A549 (cell line): Measurements from ENCODE around the gene GCC1. TPM values are rescaled to one million over a fixed set of nuclear protein-coding genes. Genes with fewer than 3 reads are reported as not detected.

Experiments
- ATAC-seq, 2 experiments: fragments of 200-7000 bp in 1 of 2; fragments of >200 bp in 1 of 2; cut with Nextera tagmentation in 1 of 2; cut with Tn5 transposase in 1 of 2; 3 replicates each; pipeline versions ENCODE4 v1.8.0 to v1.9.1; 2018 to 2020; ENCODE audit warnings: mild to moderate bottlenecking in 1 of 2, moderate library complexity in 1 of 2
- CTCF ChIA-PET: fragments of 300-600 bp; sonication (Branson Sonifier 250); formaldehyde crosslinking; extraction: SDS; loops from one replicate; lab custom pipeline; 2021; ENCODE audit warnings: antibody characterized with exemption, inconsistent platforms; lab: Yijun Ruan, JAX
- POLR2A ChIA-PET: fragments of 350-600 bp; formaldehyde crosslinking; extraction: SDS; loops from one replicate; lab custom pipeline; 2021; ENCODE audit warnings: antibody characterized with exemption, inconsistent platforms; lab: Yijun Ruan, JAX
- DNase-seq, 2 experiments: peaks; one replicate each; pipeline versions ENCODE4 v3.0.0 to v3.0.0-alpha.2; 2011 to 2016; ENCODE audit warnings: low read depth in 1 of 2, low spot score in 1 of 2
- FAIRE-seq: peaks from 2 replicates; lab custom pipeline; 2011; peaks lifted over from hg19 to GRCh38; lab: Jason Lieb, UNC
- H3K27ac ChIP-seq, 2 experiments: fragments of >200 bp; sonication (Bioruptor Twin); formaldehyde crosslinking; 3 replicates each; pipeline ENCODE4 v1.5.1; 2016 to 2017
- H3K4me1 ChIP-seq: fragments of >200 bp; sonication (Bioruptor Twin); formaldehyde crosslinking; 3 replicates; pipeline ENCODE4 v1.6.1; 2016
- H3K4me2 ChIP-seq: fragments of >200 bp; sonication (Bioruptor Twin); formaldehyde crosslinking; 3 replicates; pipeline ENCODE4 v1.6.1; 2016
- H3K4me3 ChIP-seq: fragments of >200 bp; sonication (Bioruptor Twin); formaldehyde crosslinking; 3 replicates; pipeline ENCODE4 v1.5.1; 2016
- H3K9me3 ChIP-seq: fragments of >200 bp; sonication (Bioruptor Twin); formaldehyde crosslinking; 3 replicates; pipeline ENCODE4 v1.6.1; 2016
- CBX2 ChIP-seq: fragments of 200-600 bp; sonication (generic); IDR thresholded peaks from 2 replicates; pipeline ENCODE4 v1.6.1; 2016; ENCODE audit warnings: low read depth, mild to moderate bottlenecking, borderline replicate concordance
- CBX8 ChIP-seq: fragments of 200-600 bp; sonication (generic); IDR thresholded peaks from 2 replicates; pipeline ENCODE4 v1.6.1; 2016
- CEBPB ChIP-seq, 2 experiments: fragments of >200 bp in 1 of 2; sonication (Bioruptor Twin) in 1 of 2; formaldehyde crosslinking in 1 of 2; IDR thresholded peaks; 2 replicates each; pipeline ENCODE4 v1.6.1; 2012 to 2016
- EHF ChIP-seq: fragments of 250-450 bp; sonication (Bioruptor Pico); IDR thresholded peaks from 2 replicates; pipeline ENCODE4 v1.5.0; 2020; ENCODE audit warnings: mild to moderate bottlenecking
- FOXS1 ChIP-seq: fragments of 250-450 bp; sonication (Bioruptor Pico); IDR thresholded peaks from 2 replicates; pipeline ENCODE4 v1.5.0; 2020; ENCODE audit warnings: mild to moderate bottlenecking, moderate library complexity
- GATA3 ChIP-seq: IDR thresholded peaks from 2 replicates; pipeline ENCODE4 v1.6.1; 2012; ENCODE audit warnings: borderline replicate concordance
- HOXA7 ChIP-seq: fragments of 250-450 bp; sonication (Bioruptor Pico); IDR thresholded peaks from 2 replicates; pipeline ENCODE4 v1.5.0; 2020; ENCODE audit warnings: mild to moderate bottlenecking, moderate library complexity
- JUNB ChIP-seq: fragments of >200 bp; sonication (Bioruptor Twin); formaldehyde crosslinking; IDR thresholded peaks from 2 replicates; pipeline ENCODE4 v1.6.1; 2016
- KDM5A ChIP-seq: fragments of 200-600 bp; sonication (generic); IDR thresholded peaks from 2 replicates; pipeline ENCODE4 v1.6.1; 2016; ENCODE audit warnings: antibody characterized with exemption, mild to moderate bottlenecking
- MYC ChIP-seq: IDR thresholded peaks from 2 replicates; pipeline ENCODE4 v1.6.1; 2012; ENCODE audit warnings: mild to moderate bottlenecking, inconsistent platforms, low read length, improper control_type of control experiment, borderline replicate concordance
- NFE2L2 ChIP-seq: fragments of 150-350 bp; conservative IDR thresholded peaks from 2 replicates; pipeline ENCODE4 v1.6.1; 2014; ENCODE audit warnings: low read length
- NPAS2 ChIP-seq: fragments of 250-450 bp; sonication (Bioruptor Pico); IDR thresholded peaks from 2 replicates; pipeline ENCODE4 v1.8.0; 2022; ENCODE audit warnings: mild to moderate bottlenecking, moderate library complexity, borderline replicate concordance
- POLR2A ChIP-seq: IDR thresholded peaks from 2 replicates; pipeline ENCODE4 v1.6.1; 2012; ENCODE audit warnings: mild to moderate bottlenecking, low read length
- RAD21 ChIP-seq, 2 experiments: fragments of >200 bp in 1 of 2; sonication (Bioruptor Twin) in 1 of 2; formaldehyde crosslinking in 1 of 2; IDR thresholded peaks in 1 of 2; conservative IDR thresholded peaks in 1 of 2; 2 replicates in 1 of 2; 3 replicates in 1 of 2; pipeline ENCODE4 v1.6.1; 2012 to 2018; ENCODE audit warnings: inconsistent platforms in 1 of 2
- SMC3 ChIP-seq: fragments of >200 bp; sonication (Bioruptor Twin); formaldehyde crosslinking; IDR thresholded peaks from 3 replicates; pipeline ENCODE4 v1.6.1; 2018; ENCODE audit warnings: inconsistent platforms
- SREBF2 ChIP-seq: fragments of 450-650 bp; IDR thresholded peaks from 2 replicates; pipeline ENCODE4 v1.6.1; 2014; ENCODE audit warnings: mild to moderate bottlenecking, moderate library complexity
- TP53 ChIP-seq: fragments of 250-450 bp; sonication (Bioruptor Pico); IDR thresholded peaks from 2 replicates; pipeline ENCODE4 v1.5.0; 2021; ENCODE audit warnings: mild to moderate bottlenecking, moderate library complexity
- ZC3H11A ChIP-seq: fragments of 450-650 bp; IDR thresholded peaks from 2 replicates; pipeline ENCODE4 v1.6.1; 2014; ENCODE audit warnings: antibody characterized with exemption, mild to moderate bottlenecking
- ZFP36 ChIP-seq: fragments of 450-650 bp; IDR thresholded peaks from 2 replicates; pipeline ENCODE4 v1.6.1; 2014; ENCODE audit warnings: borderline replicate concordance; ENCODE audit not compliant: partially characterized antibody
- ZNF302 ChIP-seq: fragments of 250-450 bp; sonication (Bioruptor Pico); IDR thresholded peaks from 2 replicates; pipeline ENCODE4 v1.9.0; 2021; ENCODE audit warnings: inconsistent platforms, mild to moderate bottlenecking, moderate library complexity
- ZSCAN20 ChIP-seq: fragments of 250-450 bp; sonication (Bioruptor Pico); IDR thresholded peaks from 2 replicates; pipeline ENCODE4 v1.8.0; 2022; ENCODE audit warnings: mild to moderate bottlenecking, moderate library complexity
- whole genome bisulfite sequencing: methylation state at CpG from one replicate; pipeline ENCODE4 v1.1.6; 2017; ENCODE audit errors: missing lambda C conversion rate; 5-methylcytosine and 5-hydroxymethylcytosine counted together
- polyA plus RNA-seq, 4 experiments: library from polyadenylated mRNA; depleted of rRNA in 3 of 4; stranded (reverse); fragments of >200 nt; fragmentation: RNase III in 1 of 4; extraction: RNeasy Plus Mini Kit Qiagen cat#74134 plus additional on column Dnase treatment in 1 of 4; gene quantifications; 2 replicates in 3 of 4; 3 replicates in 1 of 4; pipeline ENCODE4 v1.2.3, GENCODE V29; 2011 to 2017
- TF ChIP-seq, protein P1 (sequence below): fragments of >200 bp; sonication (Bioruptor Twin); formaldehyde crosslinking; IDR thresholded peaks from 2 replicates; pipeline ENCODE4 v1.6.1; 2016
- TF ChIP-seq, protein P2 (sequence below): fragments of >200 bp; sonication (Bioruptor Twin); formaldehyde crosslinking; IDR thresholded peaks from 3 replicates; pipeline ENCODE4 v1.5.1; 2016
- TF ChIP-seq, protein P3 (sequence below): fragments of >200 bp; sonication (Bioruptor Twin); formaldehyde crosslinking; IDR thresholded peaks from 3 replicates; pipeline ENCODE4 v1.6.1; 2016
- TF ChIP-seq, protein P4 (sequence below): IDR thresholded peaks from 2 replicates; pipeline ENCODE4 v1.6.1; 2012; ENCODE audit warnings: low read depth, borderline replicate concordance
- TF ChIP-seq, protein P5 (sequence below): fragments of 250-450 bp; sonication (Bioruptor Pico); IDR thresholded peaks from 2 replicates; pipeline ENCODE4 v1.5.0; 2021; ENCODE audit warnings: mild to moderate bottlenecking, moderate library complexity, borderline replicate concordance

The GCC1 gene
- polyA plus RNA-seq, 2 of the 4 experiments (the other 2 are of a cell fraction), result 13.4 to 15.7 TPM

DNA sequence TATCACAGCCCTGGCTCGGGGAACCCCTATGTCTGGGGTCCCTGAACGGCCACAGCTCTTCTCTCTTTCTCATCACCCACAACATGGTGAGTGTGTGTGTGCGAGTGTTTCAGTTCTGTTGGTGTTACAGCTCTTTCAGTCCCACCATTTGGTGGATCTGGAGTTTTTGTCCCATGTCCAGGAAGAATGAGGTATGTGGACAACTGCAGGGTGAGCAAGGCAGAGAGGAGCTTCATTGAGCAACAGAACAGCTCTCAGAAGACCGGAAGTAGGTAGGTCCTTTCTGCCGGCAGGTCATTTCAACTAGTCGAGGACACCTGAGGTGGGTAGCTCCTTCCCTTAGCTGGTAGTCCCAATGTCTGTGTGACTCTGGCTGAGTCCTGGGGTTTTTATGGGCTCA lies 23.1 kb upstream of the GCC1 start (continued):
- TF ChIP-seq RAD21 (conservative IDR thresholded peaks at IDR 0.05 in 1 of 2, IDR thresholded peaks at IDR 0.05 in 1 of 2) (no peak), SREBF2 (no peak), TP53 (CRISPR knock-in tag) (no peak)
- TF ChIP-seq, protein P1, sequence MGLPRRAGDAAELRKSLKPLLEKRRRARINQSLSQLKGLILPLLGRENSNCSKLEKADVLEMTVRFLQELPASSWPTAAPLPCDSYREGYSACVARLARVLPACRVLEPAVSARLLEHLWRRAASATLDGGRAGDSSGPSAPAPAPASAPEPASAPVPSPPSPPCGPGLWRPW, result no peak
- TF ChIP-seq, protein P2, sequence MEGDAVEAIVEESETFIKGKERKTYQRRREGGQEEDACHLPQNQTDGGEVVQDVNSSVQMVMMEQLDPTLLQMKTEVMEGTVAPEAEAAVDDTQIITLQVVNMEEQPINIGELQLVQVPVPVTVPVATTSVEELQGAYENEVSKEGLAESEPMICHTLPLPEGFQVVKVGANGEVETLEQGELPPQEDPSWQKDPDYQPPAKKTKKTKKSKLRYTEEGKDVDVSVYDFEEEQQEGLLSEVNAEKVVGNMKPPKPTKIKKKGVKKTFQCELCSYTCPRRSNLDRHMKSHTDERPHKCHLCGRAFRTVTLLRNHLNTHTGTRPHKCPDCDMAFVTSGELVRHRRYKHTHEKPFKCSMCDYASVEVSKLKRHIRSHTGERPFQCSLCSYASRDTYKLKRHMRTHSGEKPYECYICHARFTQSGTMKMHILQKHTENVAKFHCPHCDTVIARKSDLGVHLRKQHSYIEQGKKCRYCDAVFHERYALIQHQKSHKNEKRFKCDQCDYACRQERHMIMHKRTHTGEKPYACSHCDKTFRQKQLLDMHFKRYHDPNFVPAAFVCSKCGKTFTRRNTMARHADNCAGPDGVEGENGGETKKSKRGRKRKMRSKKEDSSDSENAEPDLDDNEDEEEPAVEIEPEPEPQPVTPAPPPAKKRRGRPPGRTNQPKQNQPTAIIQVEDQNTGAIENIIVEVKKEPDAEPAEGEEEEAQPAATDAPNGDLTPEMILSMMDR, result no peak

DNA sequence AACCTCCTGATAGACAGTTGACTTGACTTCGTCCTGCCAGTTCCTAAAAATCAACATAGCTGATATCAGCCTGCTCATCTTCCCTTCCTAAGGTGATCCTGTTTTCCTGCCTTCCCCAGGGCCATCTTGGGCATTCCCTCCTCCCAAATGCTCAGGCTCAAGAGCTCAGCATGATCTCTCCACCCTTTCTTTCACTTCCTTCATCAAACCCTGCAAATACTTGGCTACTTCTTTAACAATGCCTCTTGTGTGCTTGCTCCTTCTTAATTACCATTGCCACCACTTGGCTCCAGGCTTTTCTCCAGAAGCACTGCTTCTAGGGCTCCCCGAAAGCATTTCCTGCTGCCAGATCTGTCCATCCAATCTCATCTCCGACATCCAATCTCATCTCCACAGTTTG lies 15.5 kb upstream of the GCC1 start:
- Histone ChIP-seq H3K4me1 (no peaks in the 10 kb centered on the region), H3K4me3 (no peak overlapping the region), H3K9me3 (no peaks in the 10 kb centered on the region), H3K4me2 (no peak overlapping the region), H3K27ac (no peak overlapping the region)
- DNase-seq (no peak), ATAC-seq (no peak), FAIRE-seq (no peak)
- no peak for TF ChIP-seq JUNB
- TF ChIP-seq POLR2A, result no peak
- TF ChIP-seq CBX2, result no peak
- no peak for TF ChIP-seq ZSCAN20 (CRISPR knock-in tag)
- TF ChIP-seq, protein P3, sequence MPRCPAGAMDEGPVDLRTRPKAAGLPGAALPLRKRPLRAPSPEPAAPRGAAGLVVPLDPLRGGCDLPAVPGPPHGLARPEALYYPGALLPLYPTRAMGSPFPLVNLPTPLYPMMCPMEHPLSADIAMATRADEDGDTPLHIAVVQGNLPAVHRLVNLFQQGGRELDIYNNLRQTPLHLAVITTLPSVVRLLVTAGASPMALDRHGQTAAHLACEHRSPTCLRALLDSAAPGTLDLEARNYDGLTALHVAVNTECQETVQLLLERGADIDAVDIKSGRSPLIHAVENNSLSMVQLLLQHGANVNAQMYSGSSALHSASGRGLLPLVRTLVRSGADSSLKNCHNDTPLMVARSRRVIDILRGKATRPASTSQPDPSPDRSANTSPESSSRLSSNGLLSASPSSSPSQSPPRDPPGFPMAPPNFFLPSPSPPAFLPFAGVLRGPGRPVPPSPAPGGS, result no peak
- no peak for TF ChIP-seq HOXA7 (CRISPR knock-in tag)
- no peak for TF ChIP-seq CBX8
- no peak for TF ChIP-seq KDM5A
- TF ChIP-seq NPAS2 (CRISPR knock-in tag), result no peak
- no peak for TF ChIP-seq ZFP36
- TF ChIP-seq, protein P4, sequence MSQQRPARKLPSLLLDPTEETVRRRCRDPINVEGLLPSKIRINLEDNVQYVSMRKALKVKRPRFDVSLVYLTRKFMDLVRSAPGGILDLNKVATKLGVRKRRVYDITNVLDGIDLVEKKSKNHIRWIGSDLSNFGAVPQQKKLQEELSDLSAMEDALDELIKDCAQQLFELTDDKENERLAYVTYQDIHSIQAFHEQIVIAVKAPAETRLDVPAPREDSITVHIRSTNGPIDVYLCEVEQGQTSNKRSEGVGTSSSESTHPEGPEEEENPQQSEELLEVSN, result no peak
- TF ChIP-seq ZNF302 (CRISPR knock-in tag), result no peak
- POLR2A ChIA-PET, result no interaction called here
- CTCF ChIA-PET, result no interaction called here
- WGBS, result 11% methylated on average over 3 of the region's 3 CpGs

DNA sequence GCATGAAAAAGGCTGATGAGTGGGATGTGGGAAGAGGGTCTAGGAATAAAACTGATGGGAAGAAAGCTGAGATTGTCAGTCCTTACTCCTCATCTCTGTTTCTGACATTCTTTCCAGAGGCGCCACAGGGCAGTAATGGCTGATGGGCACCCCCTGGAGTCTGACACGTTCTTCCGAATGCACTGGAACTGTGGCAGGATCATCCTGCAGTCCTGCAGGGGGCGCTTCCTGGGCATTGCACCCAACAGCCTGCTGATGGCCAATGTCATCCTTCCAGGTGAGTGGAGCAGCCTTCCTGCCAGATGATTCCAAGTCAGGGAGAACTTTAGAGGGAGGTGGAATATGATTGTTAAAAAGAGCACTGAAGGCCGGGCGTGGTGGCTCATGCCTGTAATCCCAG lies 12.9 kb upstream of the GCC1 start:
- ChIA-PET CTCF (interaction anchor here (1.2 kb wide), 1 partner anchor 9 kb away, joined by 6 read pairs; the partner anchor contains the start of gene ARF5), POLR2A (no interaction called here)
- no peak overlapping the region for H3K4me2 ChIP-seq
- TF ChIP-seq RAD21 (conservative IDR thresholded peaks at IDR 0.05 in 1 of 2, IDR thresholded peaks at IDR 0.05 in 1 of 2) (peak in 1 of 2 experiments; percentile 34; a peak in 2 of 5 replicates), NPAS2 (CRISPR knock-in tag) (no peak)
- no peak overlapping the region for H3K4me3 ChIP-seq
- FAIRE-seq (no peak), ATAC-seq (peak in 1 of 2 experiments; percentile 80; a peak in 3 of 6 replicates), DNase-seq (peak; percentile 35 to 47)
- no peak overlapping the region for H3K27ac ChIP-seq
- WGBS, result 43% methylated on average over 6 of the region's 6 CpGs
- no peaks in the 10 kb centered on the region for H3K4me1 ChIP-seq
- no peaks in the 10 kb centered on the region for H3K9me3 ChIP-seq

DNA sequence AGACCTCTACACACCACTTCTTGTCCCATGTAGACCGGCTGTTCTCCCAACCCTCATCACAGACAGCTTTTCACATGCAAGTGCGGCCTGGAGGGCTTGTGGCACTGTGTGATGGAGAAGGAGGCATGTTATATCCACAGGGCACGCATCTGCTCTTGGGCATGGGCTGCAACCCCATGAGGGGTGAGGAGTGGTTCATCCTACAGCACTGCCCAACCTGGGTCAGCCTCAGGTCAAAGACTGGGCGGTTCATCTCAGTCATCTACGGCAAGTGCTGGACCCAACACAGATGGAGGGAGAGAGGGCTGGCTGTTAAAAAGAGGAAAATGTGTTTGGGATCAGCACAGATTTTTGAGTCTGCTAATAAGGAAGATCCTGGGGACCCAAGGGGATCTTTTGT lies 10.3 kb upstream of the GCC1 start:
- WGBS, result 59% methylated on average over 5 of the region's 5 CpGs
- ChIA-PET CTCF (no interaction called here), POLR2A (no interaction called here)
- H3K27ac ChIP-seq, result no peak overlapping the region
- no peak overlapping the region for H3K4me2 ChIP-seq
- DNase-seq (no peak), FAIRE-seq (no peak), ATAC-seq (no peak)
- H3K9me3 ChIP-seq, result no peaks in the 10 kb centered on the region
- no peak overlapping the region for H3K4me3 ChIP-seq
- no peaks in the 10 kb centered on the region for H3K4me1 ChIP-seq
- TF ChIP-seq FOXS1 (CRISPR knock-in tag) (no peak), EHF (CRISPR knock-in tag) (no peak), MYC (no peak), HOXA7 (CRISPR knock-in tag) (no peak), SMC3 (no peak), CEBPB (IDR thresholded peaks at IDR 0.05) (no peak), NFE2L2 (no peak), CBX2 (no peak), TP53 (CRISPR knock-in tag) (no peak), GATA3 (no peak), ZSCAN20 (CRISPR knock-in tag) (no peak), CBX8 (no peak), ZC3H11A (no peak)
- TF ChIP-seq, protein P5, sequence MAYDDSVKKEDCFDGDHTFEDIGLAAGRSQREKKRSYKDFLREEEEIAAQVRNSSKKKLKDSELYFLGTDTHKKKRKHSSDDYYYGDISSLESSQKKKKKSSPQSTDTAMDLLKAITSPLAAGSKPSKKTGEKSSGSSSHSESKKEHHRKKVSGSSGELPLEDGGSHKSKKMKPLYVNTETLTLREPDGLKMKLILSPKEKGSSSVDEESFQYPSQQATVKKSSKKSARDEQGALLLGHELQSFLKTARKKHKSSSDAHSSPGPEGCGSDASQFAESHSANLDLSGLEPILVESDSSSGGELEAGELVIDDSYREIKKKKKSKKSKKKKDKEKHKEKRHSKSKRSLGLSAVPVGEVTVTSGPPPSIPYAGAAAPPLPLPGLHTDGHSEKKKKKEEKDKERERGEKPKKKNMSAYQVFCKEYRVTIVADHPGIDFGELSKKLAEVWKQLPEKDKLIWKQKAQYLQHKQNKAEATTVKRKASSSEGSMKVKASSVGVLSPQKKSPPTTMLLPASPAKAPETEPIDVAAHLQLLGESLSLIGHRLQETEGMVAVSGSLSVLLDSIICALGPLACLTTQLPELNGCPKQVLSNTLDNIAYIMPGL (CRISPR knock-in tag), result no peak
- TF ChIP-seq, protein P4, result no peak
- TF ChIP-seq, protein P1, result no peak
